Right lobe of liver (tissue), 4 donors: ENCODE measurements around the gene ERBIN.

Experiments
- POLR2A ChIP-seq: fragments of 450-650 bp; IDR thresholded peaks from one replicate; pipeline ENCODE4 v1.6.1; 2017; ENCODE audit warnings: antibody characterized with exemption, mild to moderate bottlenecking
- TF ChIP-seq, protein P1 (sequence below), 4 donors: fragments of 200-600 bp in 3 of 4; fragments of 450-650 bp in 1 of 4; IDR thresholded peaks; one replicate each; pipeline versions ENCODE4 v1.5.1 to v1.8.0; 2016 to 2022; ENCODE audit warnings: antibody characterized with exemption in 4 of 4, mild to moderate bottlenecking in 2 of 4
- donor health status: DM: no; HTN: no; CAD: no.
- donor health status: DM: no; HTN: no; CAD: no.
- donor health status: DM: no; HTN: yes; CAD: no.

DNA sequence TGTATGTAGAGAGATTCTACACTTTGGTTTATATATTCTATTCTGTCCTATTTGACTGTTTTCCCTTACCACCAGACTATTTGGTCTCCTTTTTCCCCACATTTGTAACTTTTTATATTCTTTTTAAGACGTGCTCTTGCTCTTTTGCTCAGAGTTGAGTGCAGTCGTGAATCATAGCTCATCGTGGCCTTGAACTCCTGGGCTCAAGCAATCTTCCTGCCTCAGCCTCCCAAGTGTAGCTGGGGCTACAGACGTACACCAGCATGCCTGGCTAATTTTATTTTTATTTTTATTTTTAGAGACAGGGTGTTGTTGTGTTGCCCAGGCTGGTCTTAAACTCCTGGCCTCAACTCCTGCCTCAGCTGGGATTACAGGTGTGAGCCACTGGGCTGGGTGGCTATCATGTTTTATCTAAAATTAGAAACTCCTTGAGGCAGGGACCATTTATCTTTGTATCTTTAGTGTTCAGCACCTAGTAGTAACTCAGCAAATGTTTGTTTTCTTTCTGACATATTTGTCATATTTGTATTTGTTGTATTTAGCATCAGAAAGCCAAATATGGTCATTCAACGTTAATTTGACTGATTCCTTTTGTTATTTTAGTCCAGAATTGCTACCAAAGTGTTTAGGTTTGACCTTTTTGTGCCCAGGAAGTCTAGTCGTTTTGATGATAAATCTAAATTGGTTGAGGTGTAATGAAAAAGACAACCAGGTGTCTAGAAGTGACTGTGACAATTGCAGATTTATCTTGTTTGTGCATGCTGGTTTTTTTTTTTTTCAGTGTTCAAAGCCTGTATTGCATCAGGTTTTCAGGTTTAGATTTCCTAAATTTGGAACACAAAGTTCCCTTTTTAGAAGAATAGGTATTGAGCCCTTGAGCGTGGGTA lies 44.3 kb downstream of the ERBIN start:
- TF ChIP-seq, protein P1, sequence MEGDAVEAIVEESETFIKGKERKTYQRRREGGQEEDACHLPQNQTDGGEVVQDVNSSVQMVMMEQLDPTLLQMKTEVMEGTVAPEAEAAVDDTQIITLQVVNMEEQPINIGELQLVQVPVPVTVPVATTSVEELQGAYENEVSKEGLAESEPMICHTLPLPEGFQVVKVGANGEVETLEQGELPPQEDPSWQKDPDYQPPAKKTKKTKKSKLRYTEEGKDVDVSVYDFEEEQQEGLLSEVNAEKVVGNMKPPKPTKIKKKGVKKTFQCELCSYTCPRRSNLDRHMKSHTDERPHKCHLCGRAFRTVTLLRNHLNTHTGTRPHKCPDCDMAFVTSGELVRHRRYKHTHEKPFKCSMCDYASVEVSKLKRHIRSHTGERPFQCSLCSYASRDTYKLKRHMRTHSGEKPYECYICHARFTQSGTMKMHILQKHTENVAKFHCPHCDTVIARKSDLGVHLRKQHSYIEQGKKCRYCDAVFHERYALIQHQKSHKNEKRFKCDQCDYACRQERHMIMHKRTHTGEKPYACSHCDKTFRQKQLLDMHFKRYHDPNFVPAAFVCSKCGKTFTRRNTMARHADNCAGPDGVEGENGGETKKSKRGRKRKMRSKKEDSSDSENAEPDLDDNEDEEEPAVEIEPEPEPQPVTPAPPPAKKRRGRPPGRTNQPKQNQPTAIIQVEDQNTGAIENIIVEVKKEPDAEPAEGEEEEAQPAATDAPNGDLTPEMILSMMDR (IDR thresholded peaks at IDR 0.05) = no peak
- no peak for TF ChIP-seq POLR2A
